ENCODE data around the gene ITPR2. TPM values are rescaled to one million over a fixed set of nuclear protein-coding genes. Genes with fewer than 3 reads are reported as not detected.
"Not testable (repeated sequence)": the region's sequence is repeated elsewhere in the genome, so short reads cannot be mapped to it uniquely, and the experiment has no call there.

The ITPR2 gene
- total RNA-seq, 1 donor from 2014 or later, result 15.8 TPM

- intact Hi-C loops (cut with micrococcal nuclease), result no loop called here
- H3K27ac ChIP-seq (replicated peaks), result no peak overlapping the region
- H3K9me3 ChIP-seq (replicated peaks), result peaks cover 4% of the 10 kb centered on the region
- no peak for TF ChIP-seq CTCF (IDR thresholded peaks at IDR 0.05; ENCODE audit: borderline replicate concordance)
- no peak for DNase-seq
- no peaks in the 10 kb centered on the region for H3K4me1 ChIP-seq
- H3K27me3 ChIP-seq (ENCODE audit: low read depth), result no peaks in the 10 kb centered on the region
- peaks cover 4% of the 10 kb centered on the region for H3K36me3 ChIP-seq
- H3K4me3 ChIP-seq, result no peak overlapping the region
These were observed 184.9 kb downstream of the ITPR2 start for GRCh38 chr12:26648066-26648465.

- H3K27ac ChIP-seq (replicated peaks), result no peak overlapping the region
- no peaks in the 10 kb centered on the region for H3K4me1 ChIP-seq
- no peaks in the 10 kb centered on the region for H3K27me3 ChIP-seq (ENCODE audit: low read depth)
- no peak for TF ChIP-seq CTCF (IDR thresholded peaks at IDR 0.05; ENCODE audit: borderline replicate concordance)
- intact Hi-C loops (cut with micrococcal nuclease), result no loop called here
- H3K36me3 ChIP-seq, result peaks cover 4% of the 10 kb centered on the region
- H3K9me3 ChIP-seq (replicated peaks), result peaks cover 4% of the 10 kb centered on the region
- H3K4me3 ChIP-seq, result no peak overlapping the region
- DNase-seq, result no peak
These were observed 185.9 kb downstream of the ITPR2 start for GRCh38 chr12:26647088-26647487.

- TF ChIP-seq CTCF (IDR thresholded peaks at IDR 0.05; ENCODE audit: borderline replicate concordance), result no peak
- no peaks in the 10 kb centered on the region for H3K27me3 ChIP-seq (ENCODE audit: low read depth)
- intact Hi-C loops (cut with micrococcal nuclease), result no loop called here
- no peak overlapping the region for H3K27ac ChIP-seq (replicated peaks)
- H3K4me3 ChIP-seq, result no peak overlapping the region
- peaks cover 4% of the 10 kb centered on the region for H3K9me3 ChIP-seq (replicated peaks)
- DNase-seq, result no peak
- no peaks in the 10 kb centered on the region for H3K4me1 ChIP-seq
- peaks cover 4% of the 10 kb centered on the region for H3K36me3 ChIP-seq
These were observed 186.4 kb downstream of the ITPR2 start for GRCh38 chr12:26646571-26646970.

DNA sequence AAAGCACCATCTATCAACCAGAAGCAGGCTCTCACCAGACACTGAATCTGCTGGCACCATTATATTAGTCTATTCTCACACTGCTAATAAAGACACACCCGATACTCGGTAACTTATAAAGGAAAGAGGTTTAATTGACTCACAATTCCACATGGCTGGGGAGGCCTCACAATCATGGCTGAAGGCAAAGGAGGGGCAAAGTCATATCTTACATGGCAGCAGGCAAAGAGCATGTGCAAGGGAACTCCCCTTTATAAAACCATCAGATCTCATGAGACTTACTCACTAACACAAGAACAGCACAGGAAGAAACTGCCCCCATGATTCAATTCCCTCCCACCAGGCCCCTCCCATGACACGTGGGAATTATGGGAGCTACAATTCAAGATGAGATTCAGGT, 188.6 kb downstream of the ITPR2 start:
- intact Hi-C loops (cut with micrococcal nuclease); H3K36me3 ChIP-seq; H3K4me1 ChIP-seq; H3K9me3 ChIP-seq (replicated peaks); H3K27me3 ChIP-seq (ENCODE audit: low read depth); DNase-seq; H3K27ac ChIP-seq (replicated peaks); H3K4me3 ChIP-seq: not testable (repeated sequence)

DNA sequence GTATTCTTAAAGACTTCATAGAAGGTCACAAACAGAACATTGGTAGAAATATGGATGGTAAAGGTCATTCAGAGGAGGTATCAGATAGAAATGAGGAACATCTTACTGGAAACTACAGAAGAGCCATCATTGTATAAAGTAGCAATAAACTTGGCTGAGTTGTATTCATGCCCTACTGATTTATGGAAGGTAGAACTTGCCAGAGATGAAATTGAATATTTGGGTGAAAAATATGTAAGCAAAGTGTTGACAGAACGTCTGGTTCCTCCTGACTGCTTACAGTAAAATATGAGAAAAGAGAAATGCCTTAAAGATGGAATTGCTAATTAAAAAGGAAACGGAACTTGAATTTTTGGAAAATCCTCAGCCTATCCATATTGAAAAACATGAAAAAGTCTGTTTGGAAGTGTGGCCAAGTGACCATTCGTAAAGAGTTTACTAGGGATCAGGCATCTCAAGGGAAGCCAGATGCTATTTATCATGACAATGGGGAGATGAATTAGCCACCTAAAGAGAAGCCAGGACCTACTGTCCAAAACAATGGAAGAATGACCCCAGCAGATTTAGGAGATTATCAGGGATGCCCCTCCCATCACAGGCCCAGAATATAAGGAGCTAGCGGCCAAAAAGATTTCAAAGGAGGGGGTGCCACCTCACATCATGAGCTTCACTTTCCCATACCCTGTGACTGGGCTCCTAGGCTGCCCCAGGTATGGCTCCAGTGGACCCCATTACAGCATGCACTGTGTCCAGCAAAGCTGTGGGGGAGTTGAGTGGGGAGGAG, 189.3 kb downstream of the ITPR2 start:
- Histone ChIP-seq H3K27ac (replicated peaks) (no peak overlapping the region), H3K36me3 (peaks cover 4% of the 10 kb centered on the region), H3K4me3 (no peak overlapping the region), H3K9me3 (replicated peaks) (no peaks in the 10 kb centered on the region), H3K27me3 (ENCODE audit: low read depth) (no peaks in the 10 kb centered on the region), H3K4me1 (no peaks in the 10 kb centered on the region)
- no peak for DNase-seq
- intact Hi-C loops (cut with micrococcal nuclease), result no loop called here
- no peak for TF ChIP-seq CTCF (IDR thresholded peaks at IDR 0.05; ENCODE audit: borderline replicate concordance)

GRCh38 chr12:26642361-26642760, 190.6 kb downstream of the ITPR2 start:
- intact Hi-C loops (cut with micrococcal nuclease), result no loop called here

More at GRCh38 chr12:26642361-26642760, 190.6 kb downstream of the ITPR2 start:
- H3K27me3 ChIP-seq (ENCODE audit: low read depth), result no peaks in the 10 kb centered on the region
- DNase-seq, result no peak
- no peak for TF ChIP-seq CTCF (IDR thresholded peaks at IDR 0.05; ENCODE audit: borderline replicate concordance)
- H3K4me3 ChIP-seq, result no peak overlapping the region
- no peak overlapping the region for H3K27ac ChIP-seq (replicated peaks)
- peaks cover 4% of the 10 kb centered on the region for H3K36me3 ChIP-seq
- no peaks in the 10 kb centered on the region for H3K4me1 ChIP-seq
- H3K9me3 ChIP-seq (replicated peaks), result no peaks in the 10 kb centered on the region
